Heart left ventricle (tissue), 16 donors: ENCODE results near the gene OTOP3. TPM values are rescaled to one million over a fixed set of nuclear protein-coding genes. Genes with fewer than 3 reads are reported as not detected.
A peak's percentile ranks its signal among the peaks of the same experiment; 100 is the strongest.

Source experiments
- ATAC-seq, 4 donors: fragments of 200-7000 bp; cut with Tn5 transposase; one replicate each; pipeline ENCODE4 v1.9.1; 2020 to 2022; ENCODE audit warnings: moderate library complexity in 4 of 4, mild to moderate bottlenecking in 3 of 4, moderate number of reproducible peaks in 1 of 4
- DNase-seq, 5 donors: peaks; one replicate each; pipeline ENCODE4 v3.0.0-alpha.2; 2020
- H3K27ac ChIP-seq, 12 donors: fragments of 200-600 bp; sonication (generic) in 4 of 12; one replicate each; pipeline versions ENCODE4 v1.5.0 to v1.8.0; 2016 to 2022; ENCODE audit warnings: mild to moderate bottlenecking in 2 of 12
- H3K27me3 ChIP-seq, 9 donors: fragments of 200-600 bp; sonication (generic) in 2 of 9; one replicate each; pipeline versions ENCODE4 v1.5.1 to v1.8.0; 2016 to 2022; ENCODE audit warnings: mild to moderate bottlenecking in 3 of 9
- H3K36me3 ChIP-seq, 9 donors: fragments of 200-600 bp; sonication (generic) in 2 of 9; one replicate each; pipeline versions ENCODE4 v1.5.0 to v1.8.0; 2018 to 2022; ENCODE audit warnings: mild to moderate bottlenecking in 2 of 9
- H3K4me1 ChIP-seq, 12 donors: fragments of 200-600 bp; sonication (generic) in 4 of 12; one replicate each; pipeline versions ENCODE4 v1.5.0 to v1.8.0; 2016 to 2022; ENCODE audit warnings: mild to moderate bottlenecking in 3 of 12
- H3K4me3 ChIP-seq, 12 donors: fragments of 200-600 bp; sonication (generic) in 4 of 12; one replicate each; pipeline versions ENCODE4 v1.5.0 to v1.8.0; 2017 to 2022; ENCODE audit warnings: mild to moderate bottlenecking in 9 of 12, moderate library complexity in 4 of 12
- H3K9me3 ChIP-seq, 12 donors: fragments of 200-600 bp; sonication (generic) in 4 of 12; one replicate each; pipeline versions ENCODE4 v1.5.0 to v1.8.0; 2016 to 2022; ENCODE audit warnings: mild to moderate bottlenecking in 1 of 12
- CTCF ChIP-seq, 12 donors: fragments of 200-600 bp; sonication (generic) in 4 of 12; IDR thresholded peaks; one replicate each; pipeline versions ENCODE4 v1.5.0 to v1.8.0; 2018 to 2022; ENCODE audit warnings: antibody characterized with exemption in 12 of 12, mild to moderate bottlenecking in 5 of 12
- POLR2A ChIP-seq, 2 donors: fragments of 450-650 bp; IDR thresholded peaks; one replicate each; pipeline ENCODE4 v1.6.1; 2017; ENCODE audit warnings: antibody characterized with exemption in 2 of 2, mild to moderate bottlenecking in 2 of 2, moderate library complexity in 2 of 2
- WGBS, 4 donors: extraction: QIAGEN DNeasy Blood & Tissue Kit in 2 of 4; methylation state at CpG; one replicate each; pipeline versions ENCODE4 v1.1.5 to v1.1.7; 2013 to 2018; 5-methylcytosine and 5-hydroxymethylcytosine counted together
- intact Hi-C, 10 donors: fragments of 100-400 bp; cut with DNase I; formaldehyde crosslinking; loops; one replicate each; pipeline versions ENCODE4 v1.11.1 to v1.14.2; 2022
- polyA plus RNA-seq, 2 donors: library from polyadenylated mRNA; stranded (reverse); fragments of 200-250 nt; gene quantifications; one replicate each; pipeline ENCODE4 v1.2.3, GENCODE V29; 2013
- total RNA-seq, 9 donors: library from RNA; depleted of rRNA in 2 of 9; stranded (reverse); fragments of >200 nt in 2 of 9; fragmentation: NEBNext Ultra II Directional in 3 of 9; extraction: Animal tissue kit (Norgen Biotek cat#: 25700) in 3 of 9; gene quantifications; one replicate each; pipeline versions ENCODE4 v1.1.0 to v1.2.4, GENCODE V29; 2016 to 2023
- donor health status: ischemic (EF 13 %, LVEDD 7.1; RV severe dilation, severe dysfunction).
- donor health status: healthy with polysubstance abuse.
- donor health status: DM: no; HTN: yes; CAD: no.
- donor health status: DM: no; HTN: no; CAD: no.
- donor health status: ischemic (EF 25% LVEDD 6.9; RV normal size, moderate dysfunction).
- donor health status: ischemic (EF 25% LVEDD 5.7; RV mildly dilated, moderate dysfunction).
- donor health status: healthy.
- donor health status: DM: yes; HTN: yes; CAD: no.
- donor health status: ischemic (EF 35%, LVEDD 5.7; RV mildly dilated, moderate dysfunction).
- donor health status: nonischemic (EF 11% LVEDD 7.7; RV severe dilation, severe dysfunction).
- donor health status: DM: yes; HTN: yes; CAD: no.
- donor health status: PGD.
- donor health status: ischemic (EF 29% LVEDD 5.4; RV normal size, mild dysfunction).
- donor health status: nonischemic (EF 23%, LVEDD 6.1; RV moderate dilation, normal function).

The OTOP3 gene
- total and polyA plus RNA-seq, 11 donors, result not detected

- H3K4me3 ChIP-seq, result no peak overlapping the region
- no peaks in the 10 kb centered on the region for H3K9me3 ChIP-seq
- H3K4me1 ChIP-seq, result no peaks in the 10 kb centered on the region
- H3K27me3 ChIP-seq, result peaks cover 0 to 47% (median 11%) of the 10 kb centered on the region in 9 donors
- TF ChIP-seq CTCF (IDR thresholded peaks at IDR 0.05), result no peak
- TF ChIP-seq POLR2A (IDR thresholded peaks at IDR 0.05), result no peak
- intact Hi-C loops, result no loop called here
- WGBS, 4 donors, result 42 to 53% (median 46%) methylated on average over 6 of the region's 6 CpGs
- DNase-seq (no peak), ATAC-seq (no peak)
- H3K36me3 ChIP-seq, result no peaks in the 10 kb centered on the region
- H3K27ac ChIP-seq, result no peak overlapping the region
These were observed 9.8 kb downstream of the OTOP3 start for GRCh38 chr17:74945543-74945942.

- Histone ChIP-seq H3K4me1 (no peaks in the 10 kb centered on the region), H3K27me3 (peaks cover 0 to 41% (median 4%) of the 10 kb centered on the region in 9 donors), H3K9me3 (no peaks in the 10 kb centered on the region), H3K27ac (no peak overlapping the region), H3K36me3 (peaks cover 0 to 6% (median 0%) of the 10 kb centered on the region in 9 donors), H3K4me3 (no peak overlapping the region)
- DNase-seq (no peak), ATAC-seq (no peak)
- 71 to 91% (median 89%) methylated on average over 5 to 14 of the region's 14 CpGs for WGBS, 4 donors
- TF ChIP-seq CTCF (IDR thresholded peaks at IDR 0.05) (no peak), POLR2A (IDR thresholded peaks at IDR 0.05) (no peak)
- intact Hi-C loops, result no loop called here
These were observed 10.9 kb downstream of the OTOP3 start for GRCh38 chr17:74946641-74947040.

DNA sequence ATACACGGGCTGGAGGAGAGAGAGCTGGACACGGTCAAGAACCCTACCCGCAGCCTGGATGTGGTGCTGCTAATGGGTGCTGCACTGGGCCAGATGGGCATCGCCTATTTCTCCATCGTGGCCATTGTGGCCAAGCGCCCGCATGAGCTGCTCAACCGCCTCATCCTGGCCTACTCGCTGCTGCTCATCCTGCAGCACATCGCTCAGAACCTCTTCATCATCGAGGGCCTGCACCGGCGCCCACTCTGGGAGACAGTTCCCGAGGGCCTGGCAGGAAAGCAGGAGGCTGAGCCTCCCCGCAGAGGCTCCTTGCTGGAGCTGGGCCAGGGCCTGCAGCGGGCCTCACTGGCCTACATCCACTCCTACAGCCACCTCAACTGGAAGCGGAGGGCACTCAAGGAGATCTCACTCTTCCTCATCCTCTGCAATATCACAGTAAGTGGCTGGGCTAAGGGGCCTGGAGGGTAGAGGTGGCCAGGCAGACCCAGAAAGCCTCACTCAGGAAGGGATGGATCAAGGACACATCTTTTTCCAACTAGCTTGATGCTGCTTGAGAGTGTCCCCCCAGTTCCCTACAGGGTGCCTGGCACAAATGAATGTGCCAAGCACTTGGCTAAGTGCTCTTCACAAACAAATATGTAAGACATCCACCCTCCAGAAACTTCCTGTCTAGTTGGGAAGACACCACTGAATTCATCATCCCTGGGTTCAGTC is 11.5 kb downstream of the OTOP3 start:
- Histone ChIP-seq H3K9me3 (no peaks in the 10 kb centered on the region), H3K36me3 (peaks cover 0 to 6% (median 0%) of the 10 kb centered on the region in 9 donors), H3K4me1 (no peaks in the 10 kb centered on the region), H3K4me3 (no peak overlapping the region), H3K27ac (no peak overlapping the region), H3K27me3 (peaks cover 0 to 37% (median 4%) of the 10 kb centered on the region in 9 donors)
- no peak for DNase-seq
- intact Hi-C loops, result no loop called here
- WGBS, 4 donors, result 89 to 96% (median 91%) methylated on average over 14 to 17 of the region's 17 CpGs
- no peak for ATAC-seq
- TF ChIP-seq CTCF (IDR thresholded peaks at IDR 0.05), result no peak
- TF ChIP-seq POLR2A (IDR thresholded peaks at IDR 0.05), result no peak

- Histone ChIP-seq H3K9me3 (no peaks in the 10 kb centered on the region), H3K27ac (no peak overlapping the region), H3K4me1 (no peaks in the 10 kb centered on the region), H3K4me3 (no peak overlapping the region), H3K27me3 (peaks cover 0 to 19% (median 0%) of the 10 kb centered on the region in 9 donors), H3K36me3 (peaks cover 0 to 16% (median 0%) of the 10 kb centered on the region in 9 donors)
- DNase-seq, result no peak
- 51 to 61% (median 57%) methylated on average over 10 to 12 of the region's 12 CpGs for WGBS, 4 donors
- ATAC-seq, result peak in 1 of 4 donors; percentile 8
- intact Hi-C loops, result loop anchor here in 1 of 10 donors (10.0 kb wide), 1 partner anchor 155 kb away; no protein-coding TSS in a partner anchor
- no peak for TF ChIP-seq POLR2A (IDR thresholded peaks at IDR 0.05)
- no peak for TF ChIP-seq CTCF (IDR thresholded peaks at IDR 0.05)
These were observed 13.9 kb downstream of the OTOP3 start for GRCh38 chr17:74949455-74950115.
